ENCODE measurements around the gene RAB5A.
"Not testable (repeated sequence)": the region's sequence is repeated elsewhere in the genome, so short reads cannot be mapped to it uniquely, and the experiment has no call there.

RAB5A gene

DNA sequence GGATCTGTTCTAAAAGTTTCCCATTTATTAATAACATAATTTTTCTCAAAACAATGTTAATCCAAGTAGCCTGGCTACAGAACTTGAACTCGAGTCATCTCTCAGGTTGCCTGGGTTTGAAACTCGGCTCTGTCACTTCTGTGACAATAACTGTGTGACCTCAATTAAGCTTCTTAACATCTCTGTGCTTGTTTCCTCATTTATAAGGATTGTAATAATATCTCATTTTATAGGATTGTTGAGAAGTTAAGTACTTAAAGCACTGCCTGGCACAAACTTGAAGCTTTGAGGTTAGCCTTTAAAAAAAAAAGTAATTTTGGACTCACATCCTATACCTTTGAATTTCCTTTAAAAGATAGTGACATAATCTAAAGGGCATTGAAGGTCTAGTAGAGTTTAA lies 3.4 kb downstream of the RAB5A start:
- no peak for FAIRE-seq

- FAIRE-seq: no peak
Measured at GRCh38 chr3:19954676-19955075, 7.8 kb downstream of the RAB5A start.

DNA sequence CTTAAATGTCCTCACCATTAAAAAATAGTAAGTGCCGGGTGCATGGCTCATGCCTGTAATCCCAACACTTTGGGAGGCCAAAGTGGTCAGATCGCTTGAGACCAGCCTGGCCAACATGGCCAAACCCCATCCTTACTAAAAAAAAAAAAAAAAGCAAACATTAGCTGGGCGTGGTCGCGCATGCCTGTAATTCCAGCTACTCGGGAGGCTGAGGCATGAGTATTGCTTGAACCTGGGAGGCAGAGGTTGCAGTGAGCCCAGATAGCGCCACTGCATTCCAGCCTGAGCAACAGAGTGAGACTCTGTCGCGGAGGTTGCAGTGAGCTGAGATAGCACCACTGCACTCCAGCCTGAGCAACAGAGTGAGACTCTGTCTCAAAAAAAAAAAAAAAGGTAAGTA lies 10.5 kb downstream of the RAB5A start:
- not testable (repeated sequence) for FAIRE-seq

- FAIRE-seq: no peak
Measured at GRCh38 chr3:19959505-19959904, 12.6 kb downstream of the RAB5A start.

- FAIRE-seq: no peak
Measured at GRCh38 chr3:19960696-19961095, 13.8 kb downstream of the RAB5A start.

DNA sequence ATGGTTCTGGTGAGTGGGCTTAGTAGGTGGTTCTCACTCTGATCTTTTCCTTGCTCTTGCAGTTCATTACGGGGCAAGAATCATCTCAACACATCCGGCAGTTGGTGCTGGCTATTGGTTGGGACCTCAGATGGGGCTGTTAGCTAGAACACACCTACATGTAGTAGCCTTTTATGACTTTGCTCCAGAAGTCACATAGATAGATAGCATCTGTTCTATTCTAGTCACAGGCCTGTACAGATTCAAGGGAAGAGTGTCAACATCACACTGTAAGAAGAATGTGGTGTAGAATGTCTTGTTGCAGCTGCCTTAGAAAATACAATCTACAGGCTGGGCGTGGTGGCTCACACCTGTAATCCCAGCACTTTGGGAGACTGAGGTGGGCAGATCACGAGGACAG lies 15.1 kb downstream of the RAB5A start:
- FAIRE-seq: no peak

DNA sequence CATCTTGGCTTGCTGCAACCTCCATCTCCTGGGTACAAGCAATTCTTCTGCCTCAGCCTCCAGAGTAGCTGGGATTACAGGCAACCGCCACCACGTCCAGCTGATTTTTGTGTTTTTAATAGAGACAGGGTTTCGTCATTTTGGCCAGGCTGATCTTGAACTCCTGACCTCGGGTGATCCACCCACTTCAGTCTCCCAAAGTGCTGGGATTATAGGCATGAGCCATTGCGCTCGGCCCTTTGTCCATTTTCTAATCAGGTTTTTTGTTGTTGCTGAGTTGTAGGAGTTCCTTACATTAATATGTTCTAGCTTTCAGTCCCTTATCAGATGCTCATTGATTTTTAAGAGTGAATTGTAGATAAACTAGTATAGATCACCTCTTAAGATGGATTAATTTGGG lies 20.3 kb downstream of the RAB5A start:
- no peak for FAIRE-seq

GRCh38 chr3:19967812-19968211 lies 20.9 kb downstream of the RAB5A start:
- FAIRE-seq: no peak

DNA sequence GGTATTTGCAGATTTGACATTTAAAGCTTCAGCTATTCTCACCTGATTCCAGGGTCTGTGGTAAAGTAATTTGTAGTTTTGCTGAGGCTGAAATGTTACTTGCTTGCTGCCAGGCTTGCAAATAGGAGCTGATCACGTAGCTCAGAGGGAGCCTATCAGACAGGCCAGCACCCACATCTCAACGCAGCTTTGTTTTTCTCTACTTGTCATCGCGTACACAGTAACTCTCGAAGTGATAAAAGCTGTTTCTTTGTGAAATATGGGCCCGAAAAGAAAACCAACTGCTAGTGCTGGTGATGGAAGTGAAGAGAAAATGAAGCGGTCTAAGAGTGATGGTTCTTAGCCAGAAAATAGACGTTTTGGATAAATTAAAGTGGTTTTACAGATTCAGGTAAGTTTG lies 23.4 kb downstream of the RAB5A start:
- FAIRE-seq: no peak

GRCh38 chr3:19972054-19972453 lies 25.2 kb downstream of the RAB5A start:
- FAIRE-seq: no peak

DNA sequence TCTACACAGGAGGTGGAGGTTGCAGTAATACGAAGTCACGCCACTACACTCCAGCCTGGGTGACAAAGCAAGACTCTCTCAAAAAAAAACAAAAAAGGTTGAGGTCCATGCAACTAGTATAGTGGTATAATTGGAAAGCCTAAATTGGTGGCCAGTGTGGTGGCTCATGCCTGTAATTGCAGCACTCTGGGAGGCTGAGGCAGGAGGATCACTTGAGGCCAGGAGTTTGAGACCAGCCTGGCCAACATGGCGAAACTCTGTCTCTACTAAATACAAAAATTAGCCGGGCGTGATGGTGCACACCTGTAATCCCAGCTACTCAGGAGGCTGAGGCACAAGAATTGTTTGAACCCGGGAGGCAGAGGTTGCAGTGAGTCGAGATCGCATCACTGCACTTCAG lies 42.0 kb downstream of the RAB5A start:
- FAIRE-seq: not testable (repeated sequence)

- no peak for FAIRE-seq
Measured at GRCh38 chr3:19994796-19995195, 47.9 kb downstream of the RAB5A start.

DNA sequence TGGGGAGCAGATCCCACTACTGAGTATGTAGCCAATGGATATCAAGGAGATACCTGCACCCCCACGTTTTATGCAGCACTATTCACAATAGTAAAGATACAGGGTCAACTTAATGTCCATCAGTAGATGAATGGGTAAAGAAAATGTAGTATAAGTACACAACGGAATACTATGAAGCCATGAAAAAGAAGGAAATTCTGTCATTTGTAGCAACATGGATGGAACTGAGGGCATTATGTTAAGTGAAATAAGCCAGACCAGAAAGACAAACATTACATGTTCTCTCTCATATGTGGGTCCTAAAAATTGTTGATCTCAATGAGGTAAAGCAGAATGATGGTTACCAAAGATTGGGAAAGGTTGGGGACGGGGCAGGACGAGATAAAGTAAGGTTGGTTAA lies 50.6 kb downstream of the RAB5A start:
- no peak for FAIRE-seq

GRCh38 chr3:20001932-20002331 lies 55.0 kb downstream of the RAB5A start:
- FAIRE-seq: no peak

- no peak for FAIRE-seq
Measured at GRCh38 chr3:20007960-20008359, 61.1 kb downstream of the RAB5A start.

DNA sequence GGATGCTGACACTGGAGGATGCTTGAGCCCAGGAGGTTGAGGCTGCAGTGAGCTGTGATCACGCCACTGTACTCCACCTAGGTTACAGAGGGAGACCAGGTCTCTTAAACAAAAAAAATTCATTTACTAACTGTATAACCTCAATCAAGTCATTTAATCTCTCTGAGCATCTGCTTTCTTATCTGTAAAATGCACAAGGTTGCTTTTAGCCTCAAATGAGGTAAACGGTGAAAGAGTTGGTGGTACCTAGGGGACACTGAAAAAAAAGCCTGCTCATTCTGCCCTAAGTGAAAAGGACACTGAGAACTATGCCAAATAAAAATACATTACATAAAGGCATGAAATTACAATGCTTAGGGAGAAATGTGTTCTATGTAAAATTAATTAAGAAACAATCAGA lies 61.7 kb downstream of the RAB5A start:
- no peak for FAIRE-seq

GRCh38 chr3:20012164-20012563 lies 65.3 kb downstream of the RAB5A start, which contains the start of gene PP2D1:
TSS of gene PP2D1 (minus strand) at chr3:20012264. CDS start at chr3:20012072, 192 bp downstream.
- FAIRE-seq: no peak

DNA sequence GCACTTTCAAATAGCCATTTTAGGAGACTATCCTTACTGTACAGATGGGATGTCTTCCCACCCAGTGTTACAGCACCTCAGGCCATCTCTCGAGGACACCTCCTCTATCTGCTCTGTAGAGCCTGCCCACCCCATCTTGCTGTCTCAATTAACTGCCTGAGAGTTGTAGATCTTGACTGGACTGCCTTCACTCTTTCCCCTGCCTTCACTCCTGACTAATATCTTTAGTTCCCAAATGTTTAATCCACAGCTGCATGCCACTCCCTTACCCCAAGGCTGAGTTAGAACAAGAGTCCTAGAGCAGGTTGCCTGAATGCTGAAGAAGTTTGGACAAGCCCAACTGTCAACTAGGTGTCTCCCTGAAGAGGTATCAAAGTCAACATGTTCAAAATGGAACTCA lies 66.5 kb downstream of the RAB5A start:
- FAIRE-seq: no peak

DNA sequence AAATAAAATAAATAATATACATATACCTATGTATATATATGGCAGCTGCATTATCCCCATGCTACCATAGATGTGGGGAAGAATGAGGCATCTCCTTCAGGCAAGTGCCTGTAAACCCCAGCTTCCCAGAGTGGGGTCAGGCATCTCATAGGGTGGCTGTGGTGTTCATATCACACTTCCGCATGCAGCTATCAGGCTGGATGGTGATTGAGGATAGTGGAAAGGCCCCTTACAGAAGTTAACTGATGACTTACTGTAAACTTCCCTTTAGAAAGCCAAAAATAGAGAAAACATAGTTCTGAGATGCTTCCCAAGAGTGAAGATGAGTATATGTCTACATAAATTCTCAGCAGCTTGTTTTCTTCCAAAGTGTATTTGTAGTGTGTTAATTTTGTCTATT lies 68.6 kb downstream of the RAB5A start:
- FAIRE-seq: no peak

DNA sequence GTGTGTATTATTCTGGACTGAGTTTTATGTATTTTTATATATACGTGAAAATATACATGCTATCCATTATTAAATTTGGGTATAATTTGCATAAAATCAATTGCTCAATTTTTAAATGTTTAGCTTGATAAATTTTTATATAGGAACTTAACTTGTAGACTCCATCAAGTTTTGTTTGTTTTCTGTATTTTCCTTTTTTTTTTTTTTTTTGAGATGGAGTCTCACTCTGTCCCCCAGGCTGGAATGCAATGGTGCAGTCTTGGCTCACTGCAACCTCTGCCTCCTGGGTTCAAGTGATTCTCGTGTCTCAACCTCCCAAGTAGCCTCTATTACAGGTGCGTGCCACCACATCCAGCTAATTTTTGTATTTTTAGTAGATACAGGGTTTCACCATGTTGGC lies 69.2 kb downstream of the RAB5A start:
- not testable (repeated sequence) for FAIRE-seq

GRCh38 chr3:20022954-20023622 lies 76.2 kb downstream of the RAB5A start:
- FAIRE-seq: no peak

GRCh38 chr3:20023623-20024405 lies 76.9 kb downstream of the RAB5A start:
- no peak for FAIRE-seq

GRCh38 chr3:20027136-20027535 lies 80.2 kb downstream of the RAB5A start:
- FAIRE-seq: no peak

DNA sequence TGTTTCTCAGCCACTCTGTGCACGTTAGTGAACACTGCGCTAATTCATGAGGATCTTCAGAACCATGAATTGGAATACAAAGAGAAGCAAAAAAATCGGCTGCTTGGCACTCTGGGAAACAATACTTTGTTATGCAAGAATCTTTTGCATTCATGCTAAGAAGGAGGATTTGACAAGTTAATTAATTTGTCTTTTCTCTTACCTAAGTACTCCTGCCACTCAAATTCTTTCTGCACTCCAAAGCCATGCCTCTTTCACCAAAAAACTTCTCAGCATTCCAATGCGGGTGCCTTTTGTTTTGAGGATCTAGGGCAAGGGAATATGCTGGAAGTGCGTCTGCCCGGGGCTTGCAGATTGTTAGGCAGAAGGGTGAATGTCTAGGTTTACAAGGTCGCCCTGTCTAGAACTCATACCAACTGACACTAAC lies 82.0 kb downstream of the RAB5A start:
- FAIRE-seq: no peak
